PC-9 (cell line): ENCODE measurements around the gene NT5DC3.

ENCODE experiments used
- EZH2 ChIP-seq: fragments of 200-600 bp; sonication (generic); IDR thresholded peaks from 2 replicates; pipeline ENCODE4 v1.8.0; 2017; ENCODE audit warnings: antibody characterized with exemption, low read depth
- TF ChIP-seq, protein P1 (sequence below): fragments of 200-600 bp; sonication (generic); conservative IDR thresholded peaks from 2 replicates; pipeline ENCODE4 v1.6.1; 2017; ENCODE audit warnings: mixed run types, antibody characterized with exemption, mild to moderate bottlenecking, moderate library complexity

DNA sequence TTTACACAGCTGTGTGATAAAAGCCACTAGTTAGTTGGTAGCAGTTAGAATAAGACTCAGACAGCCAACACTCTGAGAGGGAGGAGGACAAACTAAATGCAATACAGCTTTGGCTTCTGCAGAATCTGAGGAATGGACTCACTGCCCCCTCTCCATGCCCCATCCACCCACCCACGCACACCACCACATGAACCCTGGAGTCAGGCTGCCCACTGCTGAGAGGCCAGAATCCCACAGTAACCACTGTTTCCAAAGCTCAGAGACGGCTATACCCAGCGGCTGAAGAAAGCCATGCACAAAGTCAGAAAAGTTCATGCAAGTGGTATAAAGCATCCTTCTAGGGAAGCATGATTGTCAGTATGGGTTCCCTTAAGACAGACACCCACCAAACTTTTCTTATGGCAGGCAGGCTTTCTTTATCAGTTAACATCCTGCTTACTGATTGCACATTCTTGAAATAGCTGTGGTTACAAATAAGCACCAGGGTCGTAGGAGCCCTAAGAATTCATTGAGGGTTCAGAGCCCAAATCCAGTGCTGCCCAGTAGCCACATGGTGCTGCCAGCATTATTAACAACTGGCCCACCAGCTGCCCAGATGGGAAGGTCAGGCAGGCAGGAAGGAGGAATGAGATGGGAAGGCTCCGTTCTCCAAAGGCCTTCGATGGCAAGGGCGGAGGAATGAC, 61.5 kb downstream of the NT5DC3 start:
- no peak for TF ChIP-seq EZH2
- TF ChIP-seq, protein P1, sequence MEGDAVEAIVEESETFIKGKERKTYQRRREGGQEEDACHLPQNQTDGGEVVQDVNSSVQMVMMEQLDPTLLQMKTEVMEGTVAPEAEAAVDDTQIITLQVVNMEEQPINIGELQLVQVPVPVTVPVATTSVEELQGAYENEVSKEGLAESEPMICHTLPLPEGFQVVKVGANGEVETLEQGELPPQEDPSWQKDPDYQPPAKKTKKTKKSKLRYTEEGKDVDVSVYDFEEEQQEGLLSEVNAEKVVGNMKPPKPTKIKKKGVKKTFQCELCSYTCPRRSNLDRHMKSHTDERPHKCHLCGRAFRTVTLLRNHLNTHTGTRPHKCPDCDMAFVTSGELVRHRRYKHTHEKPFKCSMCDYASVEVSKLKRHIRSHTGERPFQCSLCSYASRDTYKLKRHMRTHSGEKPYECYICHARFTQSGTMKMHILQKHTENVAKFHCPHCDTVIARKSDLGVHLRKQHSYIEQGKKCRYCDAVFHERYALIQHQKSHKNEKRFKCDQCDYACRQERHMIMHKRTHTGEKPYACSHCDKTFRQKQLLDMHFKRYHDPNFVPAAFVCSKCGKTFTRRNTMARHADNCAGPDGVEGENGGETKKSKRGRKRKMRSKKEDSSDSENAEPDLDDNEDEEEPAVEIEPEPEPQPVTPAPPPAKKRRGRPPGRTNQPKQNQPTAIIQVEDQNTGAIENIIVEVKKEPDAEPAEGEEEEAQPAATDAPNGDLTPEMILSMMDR = no peak
